Tibial artery (tissue), 4 donors: ENCODE measurements around the gene TEX2.
"Not testable (repeated sequence)": the region's sequence is repeated elsewhere in the genome, so short reads cannot be mapped to it uniquely, and the experiment has no call there.

Experiments used
- DNase-seq, 2 donors: peaks; one replicate each; pipeline ENCODE4 v3.0.0-alpha.2; 2019
- H3K27ac ChIP-seq, 2 donors: fragments of 200-600 bp; sonication (generic) in 1 of 2; 1 replicate in 1 of 2; 2 replicates in 1 of 2; pipeline ENCODE4 v1.5.1; 2018 to 2019; ENCODE audit warnings: mild to moderate bottlenecking in 1 of 2
- H3K27me3 ChIP-seq, 2 donors: fragments of 200-600 bp; sonication (generic) in 1 of 2; one replicate each; pipeline versions ENCODE4 v1.5.1 to v1.6.0; 2016 to 2019
- H3K36me3 ChIP-seq, 3 donors: fragments of 200-600 bp; sonication (generic) in 2 of 3; one replicate each; pipeline ENCODE4 v1.5.1; 2016 to 2019; ENCODE audit warnings: mild to moderate bottlenecking in 2 of 3
- H3K4me1 ChIP-seq, 4 donors: fragments of 200-600 bp; sonication (generic) in 2 of 4; 1 replicate in 3 of 4; 2 replicates in 1 of 4; pipeline ENCODE4 v1.5.1; 2016 to 2019
- H3K4me3 ChIP-seq, 2 donors: fragments of 200-600 bp; sonication (generic) in 1 of 2; 1 replicate in 1 of 2; 2 replicates in 1 of 2; pipeline ENCODE4 v1.5.1; 2018 to 2019; ENCODE audit warnings: mild to moderate bottlenecking in 2 of 2
- H3K9me3 ChIP-seq, 3 donors: fragments of 200-600 bp; sonication (generic) in 1 of 3; one replicate each; pipeline ENCODE4 v1.5.1; 2016 to 2019
- CTCF ChIP-seq, 2 experiments: fragments of 200-600 bp in 1 of 2; fragments of 450-650 bp in 1 of 2; IDR thresholded peaks; one replicate each; pipeline ENCODE4 v1.5.1; 2017 to 2019; ENCODE audit warnings: antibody characterized with exemption in 2 of 2, mild to moderate bottlenecking in 1 of 2, moderate library complexity in 1 of 2
- intact Hi-C: fragments of 100-400 bp; cut with DNase I; formaldehyde crosslinking; loops from one replicate; pipeline ENCODE4 v1.15.0; 2023; ENCODE audit warnings: low total_unique reads

The TEX2 gene

GRCh38 chr17:64170286-64170685 lies 92.8 kb downstream of the TEX2 start:
- Histone ChIP-seq H3K36me3 (peaks cover 0 to 55% (median 7%) of the 10 kb centered on the region in 3 donors), H3K4me3 (no peak overlapping the region), H3K9me3 (no peaks in the 10 kb centered on the region), H3K4me1 (peaks cover 0 to 11% (median 4%) of the 10 kb centered on the region in 4 donors), H3K27me3 (no peaks in the 10 kb centered on the region), H3K27ac (no peak overlapping the region)
- TF ChIP-seq CTCF (IDR thresholded peaks at IDR 0.05): no peak
- DNase-seq: no peak
- intact Hi-C loops: no loop called here

GRCh38 chr17:64167666-64168065 lies 95.4 kb downstream of the TEX2 start:
- H3K27me3 ChIP-seq, H3K4me3 ChIP-seq, DNase-seq, H3K9me3 ChIP-seq, H3K27ac ChIP-seq, H3K4me1 ChIP-seq, intact Hi-C loops: not testable (repeated sequence)
- H3K36me3 ChIP-seq: peaks cover 0 to 70% (median 6%) of the 10 kb centered on the region in 3 donors

GRCh38 chr17:64166876-64167275 lies 96.2 kb downstream of the TEX2 start:
- no peak for TF ChIP-seq CTCF (IDR thresholded peaks at IDR 0.05)
- DNase-seq: no peak
- Histone ChIP-seq H3K36me3 (peaks cover 0 to 68% (median 6%) of the 10 kb centered on the region in 3 donors), H3K4me3 (no peak overlapping the region), H3K9me3 (no peaks in the 10 kb centered on the region), H3K4me1 (no peaks in the 10 kb centered on the region), H3K27ac (no peak overlapping the region), H3K27me3 (no peaks in the 10 kb centered on the region)
- intact Hi-C loops: no loop called here

- Histone ChIP-seq H3K9me3 (no peaks in the 10 kb centered on the region), H3K27ac (no peak overlapping the region), H3K36me3 (peaks cover 0 to 60% (median 0%) of the 10 kb centered on the region in 3 donors), H3K27me3 (no peaks in the 10 kb centered on the region), H3K4me1 (no peaks in the 10 kb centered on the region), H3K4me3 (no peak overlapping the region)
- intact Hi-C loops: no loop called here
- no peak for DNase-seq
- TF ChIP-seq CTCF (IDR thresholded peaks at IDR 0.05): no peak
These were observed 97.7 kb downstream of the TEX2 start for GRCh38 chr17:64165347-64165746.

- TF ChIP-seq CTCF (IDR thresholded peaks at IDR 0.05): no peak
- intact Hi-C loops: no loop called here
- Histone ChIP-seq H3K4me1 (no peaks in the 10 kb centered on the region), H3K27me3 (no peaks in the 10 kb centered on the region), H3K27ac (no peak overlapping the region), H3K9me3 (no peaks in the 10 kb centered on the region), H3K36me3 (peaks cover 0 to 55% (median 0%) of the 10 kb centered on the region in 3 donors), H3K4me3 (no peak overlapping the region)
- no peak for DNase-seq
These were observed 98.3 kb downstream of the TEX2 start for GRCh38 chr17:64164596-64165285.

- intact Hi-C loops: no loop called here
- no peaks in the 10 kb centered on the region for H3K27me3 ChIP-seq
- H3K27ac ChIP-seq: no peak overlapping the region
- DNase-seq: no peak
- peaks cover 0 to 59% (median 0%) of the 10 kb centered on the region in 3 donors for H3K36me3 ChIP-seq
- H3K9me3 ChIP-seq: no peaks in the 10 kb centered on the region
- peaks cover 0 to 5% (median 0%) of the 10 kb centered on the region in 4 donors for H3K4me1 ChIP-seq
- no peak overlapping the region for H3K4me3 ChIP-seq
- no peak for TF ChIP-seq CTCF (IDR thresholded peaks at IDR 0.05)
These were observed 99.6 kb downstream of the TEX2 start for GRCh38 chr17:64163468-64163867.
